HCT116 (cell line): ENCODE data around the gene NCBP1. TPM values are rescaled to one million over a fixed set of nuclear protein-coding genes. Genes with fewer than 3 reads are reported as not detected.

ENCODE experiments used
- ATAC-seq: fragments of 200-7000 bp; cut with Tn5 transposase; 2 replicates; pipeline ENCODE4 v1.9.1; 2020; ENCODE audit warnings: mild to moderate bottlenecking, moderate library complexity
- Bru-seq: library from RNA; stranded (reverse); fragments of 400-500 nt; gene quantifications from one replicate; lab custom pipeline; 2021; lab: Mats Ljungman, UMichigan
- BruChase-seq, 2 experiments: library from RNA; stranded (reverse); fragments of 400-500 nt; gene quantifications; one replicate each; lab custom pipeline; 2021; lab: Mats Ljungman, UMichigan
- BruUV-seq: library from RNA; stranded (reverse); fragments of 400-500 nt; replicated peaks from 2 replicates; lab custom pipeline; 2021; lab: Mats Ljungman, UMichigan
- CTCF ChIA-PET: fragments of 300-600 bp; sonication (Branson Sonifier 250); formaldehyde crosslinking; loops from one replicate; lab custom pipeline; 2021; ENCODE audit warnings: antibody characterized with exemption; lab: Charles Lee
- POLR2A ChIA-PET: fragments of 300-600, 350-600 bp; sonication (Branson Sonifier 250); formaldehyde crosslinking; loops from one replicate; lab custom pipeline; 2021; ENCODE audit warnings: antibody characterized with exemption; lab: Charles Lee
- RAD21 ChIA-PET, 2 experiments: fragments of 300-600 bp; sonication (Branson Sonifier 250); formaldehyde crosslinking; loops; one replicate each; lab custom pipeline; 2023; ENCODE audit warnings: low total read pairs in 2 of 2; ENCODE audit not compliant: uncharacterized antibody in 2 of 2, unreplicated experiment in 2 of 2, low non-redundant PET in 1 of 2; lab: Charles Lee
- DNase-seq: peaks from one replicate; pipeline ENCODE4 v3.0.0-alpha.2; 2010; ENCODE audit warnings: low read depth, low spot score
- H2AFZ ChIP-seq: fragments of 200-600 bp; shearing (Covaris generic), sonication (generic); 2 replicates; pipeline ENCODE4 v1.6.1; 2017; ENCODE audit warnings: low read depth, mixed run types, mixed read lengths, antibody characterized with exemption, low read length; ENCODE audit not compliant: poor library complexity, severe bottlenecking
- H3K27ac ChIP-seq: 2 replicates; pipeline ENCODE4 v1.5.1; 2012; ENCODE audit warnings: low read depth, low read length
- H3K27me3 ChIP-seq: fragments of 200-600 bp; sonication (generic); 2 replicates; pipeline ENCODE4 v1.6.1; 2016; ENCODE audit warnings: mixed run types, low read length, mixed read lengths; ENCODE audit not compliant: insufficient read depth
- H3K36me3 ChIP-seq, 2 experiments: fragments of 200-500 bp in 1 of 2; fragments of 200-600 bp in 1 of 2; sonication (Bioruptor generic) in 1 of 2; sonication (generic) in 1 of 2; 2 replicates each; pipeline versions ENCODE4 v1.5.1 to v1.6.1; 2014 to 2016; ENCODE audit warnings: low read length in 2 of 2, inconsistent platforms in 1 of 2, mixed read lengths in 1 of 2, mixed run types in 1 of 2; ENCODE audit not compliant: insufficient read depth in 2 of 2, control insufficient read depth in 1 of 2
- H3K4me1 ChIP-seq, 2 experiments: fragments of 200-600 bp in 1 of 2; sonication (generic) in 1 of 2; 2 replicates each; pipeline versions ENCODE4 v1.5.1 to v1.6.1; 2012 to 2017; ENCODE audit warnings: low read length in 2 of 2, inconsistent platforms in 1 of 2, mild to moderate bottlenecking in 1 of 2, mixed read lengths in 1 of 2, mixed run types in 1 of 2, moderate library complexity in 1 of 2; ENCODE audit not compliant: insufficient read depth in 2 of 2, control insufficient read depth in 1 of 2
- H3K4me2 ChIP-seq: fragments of 200-600 bp; sonication (generic); 2 replicates; pipeline ENCODE4 v1.6.1; 2017; ENCODE audit warnings: mixed run types, low read length, mixed read lengths
- H3K4me3 ChIP-seq, 2 experiments: fragments of 200-600 bp in 1 of 2; sonication (generic) in 1 of 2; replicated peaks in 1 of 2; 2 replicates each; pipeline ENCODE4 v1.5.1; 2011 to 2016; ENCODE audit warnings: low read length in 2 of 2, control low read depth in 1 of 2, low read depth in 1 of 2, mild to moderate bottlenecking in 1 of 2, mixed read lengths in 1 of 2, mixed run types in 1 of 2
- H3K79me2 ChIP-seq: fragments of 200-600 bp; sonication (generic); 2 replicates; pipeline ENCODE4 v1.6.1; 2017; ENCODE audit warnings: mild to moderate bottlenecking, mixed run types, low read length, moderate library complexity, mixed read lengths; ENCODE audit not compliant: insufficient read depth
- H3K9ac ChIP-seq: fragments of 200-600 bp; sonication (generic); 2 replicates; pipeline ENCODE4 v1.6.1; 2016; ENCODE audit warnings: low read length, mixed read lengths
- H3K9me2 ChIP-seq: fragments of 200-600 bp; sonication (generic), shearing (Covaris generic); 2 replicates; pipeline ENCODE4 v1.6.1; 2017; ENCODE audit warnings: mixed run types, mild to moderate bottlenecking, moderate library complexity; ENCODE audit not compliant: insufficient read depth
- H3K9me3 ChIP-seq, 2 experiments: fragments of 200-500 bp in 1 of 2; fragments of 200-600 bp in 1 of 2; sonication (Bioruptor generic) in 1 of 2; sonication (generic) in 1 of 2; 2 replicates each; pipeline ENCODE4 v1.6.1; 2014 to 2017; ENCODE audit warnings: low read length in 2 of 2, mixed read lengths in 2 of 2, inconsistent platforms in 1 of 2, low read depth in 1 of 2, mild to moderate bottlenecking in 1 of 2, mixed run types in 1 of 2, moderate library complexity in 1 of 2; ENCODE audit not compliant: control insufficient read depth in 1 of 2, insufficient read depth in 1 of 2
- H4K20me1 ChIP-seq: fragments of 200-600 bp; sonication (generic), shearing (Covaris generic); 2 replicates; pipeline ENCODE4 v1.6.1; 2017; ENCODE audit warnings: mixed run types, mild to moderate bottlenecking, moderate library complexity; ENCODE audit not compliant: insufficient read depth
- EGR1 ChIP-seq: IDR thresholded peaks from 2 replicates; pipeline ENCODE4 v1.6.1; 2012; ENCODE audit warnings: low read depth
- ELF1 ChIP-seq: IDR thresholded peaks from 2 replicates; pipeline ENCODE4 v1.6.1; 2012; ENCODE audit warnings: low read depth, borderline replicate concordance
- MAX ChIP-seq: IDR thresholded peaks from 2 replicates; pipeline ENCODE4 v1.6.1; 2012
- POLR2A ChIP-seq: IDR thresholded peaks from 2 replicates; pipeline ENCODE4 v1.7.0; 2011; ENCODE audit warnings: borderline replicate concordance; ENCODE audit not compliant: insufficient read depth, insufficient read length; ENCODE audit errors: extremely low read depth
- POLR2AphosphoS5 ChIP-seq: IDR thresholded peaks from 2 replicates; pipeline ENCODE4 v1.6.1; 2011; ENCODE audit warnings: mild to moderate bottlenecking, low read depth, low read length, moderate library complexity
- RAD21 ChIP-seq: IDR thresholded peaks from 2 replicates; pipeline ENCODE4 v1.6.1; 2012; ENCODE audit warnings: low read depth, mild to moderate bottlenecking
- SIN3A ChIP-seq: IDR thresholded peaks from 2 replicates; pipeline ENCODE4 v1.6.1; 2012; ENCODE audit warnings: low read depth
- SP1 ChIP-seq: IDR thresholded peaks from 2 replicates; pipeline ENCODE4 v1.6.1; 2012; ENCODE audit warnings: low read depth
- SRF ChIP-seq: IDR thresholded peaks from 2 replicates; pipeline ENCODE4 v1.6.1; 2012; ENCODE audit warnings: low read depth
- TCF7L2 ChIP-seq: IDR thresholded peaks from 2 replicates; pipeline ENCODE4 v1.7.0; 2011; ENCODE audit warnings: borderline replicate concordance, inconsistent platforms; ENCODE audit not compliant: insufficient read depth, insufficient read length; ENCODE audit errors: extremely low read depth
- YY1 ChIP-seq: IDR thresholded peaks from 2 replicates; pipeline ENCODE4 v1.6.1; 2011; ENCODE audit warnings: low read length, low read depth, moderate library complexity, mild to moderate bottlenecking; ENCODE audit not compliant: insufficient replicate concordance; ENCODE audit errors: extremely low read depth
- intact Hi-C: fragments of 100-400 bp; cut with micrococcal nuclease; formaldehyde crosslinking; loops from 2 replicates; pipeline ENCODE4 v1.10.0; 2022
- long read RNA-seq: library from polyadenylated mRNA; unstranded; transcript quantifications from one replicate; pipeline ENCODE4 v2.0.0, GENCODE V29; 2021; ENCODE audit not compliant: unreplicated experiment
- polyA plus RNA-seq: library from polyadenylated mRNA; unstranded; fragments of >200 nt; gene quantifications from 2 replicates; pipeline ENCODE4 v1.2.1, GENCODE V29; 2012; ENCODE audit warnings: missing spikeins
- total RNA-seq: library from RNA; stranded (reverse); gene quantifications from one replicate; pipeline ENCODE4 v1.2.1, GENCODE V29; 2021; ENCODE audit not compliant: unreplicated experiment
- TF ChIP-seq, protein P1 (sequence below): IDR thresholded peaks from 2 replicates; pipeline ENCODE4 v1.6.1; 2012
- TF ChIP-seq, protein P2 (sequence below), 3 experiments: fragments of 200-600 bp in 1 of 3; sonication (generic) in 1 of 3; IDR thresholded peaks in 2 of 3; conservative IDR thresholded peaks in 1 of 3; 2 replicates each; pipeline ENCODE4 v1.5.1; 2012 to 2017; ENCODE audit warnings: low read depth in 2 of 3, low read length in 2 of 3, antibody characterized with exemption in 1 of 3, borderline replicate concordance in 1 of 3, control low read depth in 1 of 3, mild to moderate bottlenecking in 1 of 3, mixed read lengths in 1 of 3, mixed run types in 1 of 3, moderate library complexity in 1 of 3; ENCODE audit not compliant: insufficient read depth in 1 of 3

Gene NCBP1, protein sequence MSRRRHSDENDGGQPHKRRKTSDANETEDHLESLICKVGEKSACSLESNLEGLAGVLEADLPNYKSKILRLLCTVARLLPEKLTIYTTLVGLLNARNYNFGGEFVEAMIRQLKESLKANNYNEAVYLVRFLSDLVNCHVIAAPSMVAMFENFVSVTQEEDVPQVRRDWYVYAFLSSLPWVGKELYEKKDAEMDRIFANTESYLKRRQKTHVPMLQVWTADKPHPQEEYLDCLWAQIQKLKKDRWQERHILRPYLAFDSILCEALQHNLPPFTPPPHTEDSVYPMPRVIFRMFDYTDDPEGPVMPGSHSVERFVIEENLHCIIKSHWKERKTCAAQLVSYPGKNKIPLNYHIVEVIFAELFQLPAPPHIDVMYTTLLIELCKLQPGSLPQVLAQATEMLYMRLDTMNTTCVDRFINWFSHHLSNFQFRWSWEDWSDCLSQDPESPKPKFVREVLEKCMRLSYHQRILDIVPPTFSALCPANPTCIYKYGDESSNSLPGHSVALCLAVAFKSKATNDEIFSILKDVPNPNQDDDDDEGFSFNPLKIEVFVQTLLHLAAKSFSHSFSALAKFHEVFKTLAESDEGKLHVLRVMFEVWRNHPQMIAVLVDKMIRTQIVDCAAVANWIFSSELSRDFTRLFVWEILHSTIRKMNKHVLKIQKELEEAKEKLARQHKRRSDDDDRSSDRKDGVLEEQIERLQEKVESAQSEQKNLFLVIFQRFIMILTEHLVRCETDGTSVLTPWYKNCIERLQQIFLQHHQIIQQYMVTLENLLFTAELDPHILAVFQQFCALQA
- total RNA-seq, result 32.9 TPM
- polyA plus RNA-seq, result 16.4 and 16.6 TPM in 2 replicates
- Bru-seq, nascent RNA, result percentile 90 among the genes with signal in this experiment
- BruChase-seq, experiment 1, labeled RNA remaining after a 6-hour chase, result percentile 81 among the genes with signal in this experiment
- BruChase-seq, experiment 2, labeled RNA remaining after a 2-hour chase, result percentile 85 among the genes with signal in this experiment
- long read RNA-seq, full-length matches to known transcripts, result 139 of 173 reads
- long read RNA-seq, partial matches to known transcripts, result 7 of 173 reads
- long read RNA-seq, other reads (novel, unspliced or antisense), result 27 of 173 reads

DNA sequence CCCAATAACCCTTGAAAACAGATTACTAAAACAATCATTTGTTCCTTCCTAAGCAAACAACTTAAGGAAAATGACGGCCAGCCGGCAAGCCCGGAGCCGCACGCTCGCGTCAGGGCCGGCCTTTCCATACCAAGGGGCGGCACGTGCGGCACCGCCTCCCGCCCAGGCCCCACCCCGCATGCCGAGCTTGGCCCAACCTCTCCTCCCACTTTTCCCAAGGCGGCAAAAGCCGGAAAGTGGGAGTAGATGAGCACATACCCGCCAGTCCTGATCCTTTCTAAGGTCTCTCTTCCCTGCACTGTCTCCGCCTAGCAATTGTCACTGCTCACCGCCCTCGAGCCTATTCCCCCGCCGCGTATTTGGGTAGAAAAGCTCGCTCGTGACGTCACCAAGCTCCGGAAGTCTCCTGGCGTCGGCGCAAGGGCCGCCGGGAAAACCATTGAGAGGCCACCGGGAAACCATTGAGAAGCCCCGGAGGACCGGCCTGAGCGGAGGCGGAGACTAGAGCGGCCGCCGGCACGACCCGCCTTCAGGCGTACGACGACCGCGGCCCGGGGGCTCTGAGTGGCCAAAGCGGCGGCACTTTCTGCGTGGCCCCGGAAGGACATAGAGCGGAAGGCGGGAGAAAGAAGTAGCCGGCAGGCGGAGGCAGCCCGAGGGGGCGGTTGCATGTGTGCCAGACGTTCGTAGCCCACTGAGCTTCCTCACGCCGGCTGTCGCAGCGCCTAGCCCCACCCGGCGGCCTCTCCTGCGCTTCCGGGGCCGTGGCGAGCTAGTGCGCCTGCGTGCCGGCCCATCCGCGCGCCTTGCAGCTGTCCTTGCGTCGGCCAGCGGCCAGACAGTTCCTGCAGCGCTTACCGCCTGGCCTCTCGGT lies at the start of gene NCBP1, which contains the start of gene TSTD2:
Gene NCBP1, plus strand, starts transcription at position 837 of the 874 bp plus-strand sequence. CDS start 61 bp downstream, outside the sequence.
Gene TSTD2, minus strand, starts transcription at position 384 of the 874 bp plus-strand sequence. CDS start 5,806 bp downstream, outside the sequence.
- intact Hi-C loops, result loop anchor here (1.0 to 5.0 kb wide), 2 partner anchors 64 to 1376 kb away; partner anchors contain the start of gene XPA
- H3K9ac ChIP-seq, result peak within 1 kb of the TSS; percentile 91
- H3K27me3 ChIP-seq, result no peaks in the 10 kb centered on the region
- H3K4me2 ChIP-seq, result peak within 1 kb of the TSS; percentile 81
- peaks cover 9 to 15% of the 10 kb centered on the region in 2 experiments; a peak in 2 of 4 replicates for H3K4me1 ChIP-seq
- H3K9me2 ChIP-seq, result no peaks in the 10 kb centered on the region
- H3K4me3 ChIP-seq, result peak within 1 kb of the TSS; percentile 95 to 97
- no peaks in the 10 kb centered on the region for H3K9me3 ChIP-seq
- H3K79me2 ChIP-seq, result peaks cover 75% of the 10 kb centered on the region
- no peak within 1 kb of the TSS for H2AFZ ChIP-seq
- peaks cover 9% of the 10 kb centered on the region; the same call in 1 of the 2 replicates for H4K20me1 ChIP-seq
- peak within 1 kb of the TSS; percentile 95 for H3K27ac ChIP-seq
- ChIA-PET CTCF (interaction anchor here (0.6 to 2.1 kb wide), 9 partner anchors 18 to 777 kb away, joined by 3 to 11 read pairs (median 3); partner anchors contain the start of gene TRMO), POLR2A (interaction anchor here (0.6 to 1.9 kb wide), 11 partner anchors 13 to 777 kb away, joined by 3 to 9 read pairs (median 3); partner anchors contain the start of genes TMOD1 and XPA), RAD21 (interaction anchor here in 1 of 2 experiments (0.6 kb wide), 1 partner anchor 164 kb away, joined by 3 read pairs; no protein-coding TSS in a partner anchor)
- DNase-seq (peak; percentile 96), ATAC-seq (peak; percentile 94)
- no peaks in the 10 kb centered on the region for H3K36me3 ChIP-seq
- TF ChIP-seq YY1 (peak; percentile 30), ELF1 (peak; percentile 89), MAX (peak; percentile 92), SRF (peak; percentile 74), TCF7L2 (peak; percentile 62), RAD21 (no peak), POLR2A (peak; percentile 82), EGR1 (peak; percentile 92), POLR2AphosphoS5 (peak; percentile 89), SP1 (peak; percentile 83), SIN3A (peak; percentile 87)
- TF ChIP-seq, protein P1, sequence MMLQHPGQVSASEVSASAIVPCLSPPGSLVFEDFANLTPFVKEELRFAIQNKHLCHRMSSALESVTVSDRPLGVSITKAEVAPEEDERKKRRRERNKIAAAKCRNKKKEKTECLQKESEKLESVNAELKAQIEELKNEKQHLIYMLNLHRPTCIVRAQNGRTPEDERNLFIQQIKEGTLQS, result no peak
- TF ChIP-seq, protein P2, sequence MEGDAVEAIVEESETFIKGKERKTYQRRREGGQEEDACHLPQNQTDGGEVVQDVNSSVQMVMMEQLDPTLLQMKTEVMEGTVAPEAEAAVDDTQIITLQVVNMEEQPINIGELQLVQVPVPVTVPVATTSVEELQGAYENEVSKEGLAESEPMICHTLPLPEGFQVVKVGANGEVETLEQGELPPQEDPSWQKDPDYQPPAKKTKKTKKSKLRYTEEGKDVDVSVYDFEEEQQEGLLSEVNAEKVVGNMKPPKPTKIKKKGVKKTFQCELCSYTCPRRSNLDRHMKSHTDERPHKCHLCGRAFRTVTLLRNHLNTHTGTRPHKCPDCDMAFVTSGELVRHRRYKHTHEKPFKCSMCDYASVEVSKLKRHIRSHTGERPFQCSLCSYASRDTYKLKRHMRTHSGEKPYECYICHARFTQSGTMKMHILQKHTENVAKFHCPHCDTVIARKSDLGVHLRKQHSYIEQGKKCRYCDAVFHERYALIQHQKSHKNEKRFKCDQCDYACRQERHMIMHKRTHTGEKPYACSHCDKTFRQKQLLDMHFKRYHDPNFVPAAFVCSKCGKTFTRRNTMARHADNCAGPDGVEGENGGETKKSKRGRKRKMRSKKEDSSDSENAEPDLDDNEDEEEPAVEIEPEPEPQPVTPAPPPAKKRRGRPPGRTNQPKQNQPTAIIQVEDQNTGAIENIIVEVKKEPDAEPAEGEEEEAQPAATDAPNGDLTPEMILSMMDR (IDR thresholded peaks at IDR 0.05 in 2 of 3, conservative IDR thresholded peaks at IDR 0.05 in 1 of 3; ENCODE audit: borderline replicate concordance in 1 of 3, insufficient read depth in 1 of 3, low read depth in 2 of 3, low read length in 2 of 3), result no peak
- no TSS peak for BruUV-seq
